ENCODE results near the gene NECTIN1. TPM values are rescaled to one million over a fixed set of nuclear protein-coding genes. Genes with fewer than 3 reads are reported as not detected.

The NECTIN1 gene
- total and polyA plus RNA-seq, 2 of the 13 experiments (the other 11 are each of a cell fraction or from before 2014, with no cell fraction given), result 3.9 to 7.3 TPM

DNA sequence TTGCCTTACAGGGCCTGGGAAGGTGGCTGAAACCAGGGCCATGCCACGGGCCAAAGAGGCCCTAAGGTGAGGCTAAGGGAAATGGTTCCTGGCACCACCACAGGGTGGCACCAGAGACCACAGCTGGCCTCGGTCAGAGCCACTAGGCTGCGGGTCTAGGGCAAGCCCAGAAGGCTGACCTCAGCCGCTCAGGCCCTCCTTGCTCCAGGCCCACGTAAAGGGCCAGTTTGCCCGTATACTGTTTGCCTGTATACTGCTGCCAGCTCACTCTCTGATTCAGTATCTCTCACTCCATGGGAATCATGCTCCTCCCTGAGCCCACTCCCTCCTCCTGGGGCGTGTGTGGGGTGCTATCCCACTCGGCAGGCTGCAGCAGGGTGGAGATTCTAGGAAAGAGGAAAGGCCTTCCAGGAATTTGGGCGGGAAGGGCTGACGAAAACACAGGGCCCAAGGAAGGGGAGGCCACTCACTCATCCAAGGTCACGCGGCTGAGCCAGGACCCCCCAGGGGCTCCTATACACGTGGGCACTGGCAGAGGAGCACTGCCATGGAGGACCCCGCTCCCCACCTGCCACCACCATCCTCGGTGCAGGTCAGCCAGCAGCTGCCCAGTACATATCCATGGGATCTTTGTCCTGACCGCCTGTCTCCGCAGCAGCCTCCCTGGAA is 62.4 kb downstream of the NECTIN1 start (continued):
- TF ChIP-seq, protein P1, sequence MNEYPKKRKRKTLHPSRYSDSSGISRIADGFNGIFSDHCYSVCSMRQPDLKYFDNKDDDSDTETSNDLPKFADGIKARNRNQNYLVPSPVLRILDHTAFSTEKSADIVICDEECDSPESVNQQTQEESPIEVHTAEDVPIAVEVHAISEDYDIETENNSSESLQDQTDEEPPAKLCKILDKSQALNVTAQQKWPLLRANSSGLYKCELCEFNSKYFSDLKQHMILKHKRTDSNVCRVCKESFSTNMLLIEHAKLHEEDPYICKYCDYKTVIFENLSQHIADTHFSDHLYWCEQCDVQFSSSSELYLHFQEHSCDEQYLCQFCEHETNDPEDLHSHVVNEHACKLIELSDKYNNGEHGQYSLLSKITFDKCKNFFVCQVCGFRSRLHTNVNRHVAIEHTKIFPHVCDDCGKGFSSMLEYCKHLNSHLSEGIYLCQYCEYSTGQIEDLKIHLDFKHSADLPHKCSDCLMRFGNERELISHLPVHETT (CRISPR knock-in tag; conservative IDR thresholded peaks at IDR 0.05), result no peak
- TF ChIP-seq, protein P2, sequence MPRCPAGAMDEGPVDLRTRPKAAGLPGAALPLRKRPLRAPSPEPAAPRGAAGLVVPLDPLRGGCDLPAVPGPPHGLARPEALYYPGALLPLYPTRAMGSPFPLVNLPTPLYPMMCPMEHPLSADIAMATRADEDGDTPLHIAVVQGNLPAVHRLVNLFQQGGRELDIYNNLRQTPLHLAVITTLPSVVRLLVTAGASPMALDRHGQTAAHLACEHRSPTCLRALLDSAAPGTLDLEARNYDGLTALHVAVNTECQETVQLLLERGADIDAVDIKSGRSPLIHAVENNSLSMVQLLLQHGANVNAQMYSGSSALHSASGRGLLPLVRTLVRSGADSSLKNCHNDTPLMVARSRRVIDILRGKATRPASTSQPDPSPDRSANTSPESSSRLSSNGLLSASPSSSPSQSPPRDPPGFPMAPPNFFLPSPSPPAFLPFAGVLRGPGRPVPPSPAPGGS (CRISPR knock-in tag; IDR thresholded peaks at IDR 0.05), result no peak
- TF ChIP-seq NR2F6 (IDR thresholded peaks at IDR 0.05) (no peak; the same call in 1 of the 2 replicates), NR2F6 (CRISPR knock-in tag; IDR thresholded peaks at IDR 0.05) (peak; percentile 56; the same call in 1 of the 2 replicates), ZSCAN9 (CRISPR knock-in tag; IDR thresholded peaks at IDR 0.05; ENCODE audit: borderline replicate concordance) (no peak), MXD4 (CRISPR knock-in tag; IDR thresholded peaks at IDR 0.05) (no peak), JUND (CRISPR knock-in tag; IDR thresholded peaks at IDR 0.05) (no peak), ZNF17 (CRISPR knock-in tag; IDR thresholded peaks at IDR 0.05) (no peak), ZSCAN21 (CRISPR knock-in tag; IDR thresholded peaks at IDR 0.05; ENCODE audit: borderline replicate concordance) (no peak), SMARCC2 (IDR thresholded peaks at IDR 0.05) (no peak), SP5 (CRISPR knock-in tag; IDR thresholded peaks at IDR 0.05; ENCODE audit: borderline replicate concordance, low read depth) (peak; percentile 35; the same call in 1 of the 2 replicates), HES4 (CRISPR knock-in tag; IDR thresholded peaks at IDR 0.05; ENCODE audit: borderline replicate concordance) (no peak), GATA4 (IDR thresholded peaks at IDR 0.05; ENCODE audit: borderline replicate concordance, low read depth) (no peak), HOXA9 (CRISPR knock-in tag; IDR thresholded peaks at IDR 0.05; ENCODE audit: borderline replicate concordance) (no peak), NONO (IDR thresholded peaks at IDR 0.05) (no peak), NONO (CRISPR knock-in tag; conservative IDR thresholded peaks at IDR 0.05) (no peak), ZNF460 (CRISPR knock-in tag; IDR thresholded peaks at IDR 0.05; ENCODE audit: borderline replicate concordance) (no peak), ZKSCAN8 (CRISPR knock-in tag; IDR thresholded peaks at IDR 0.05; ENCODE audit: borderline replicate concordance) (no peak), NCOR1 (IDR thresholded peaks at IDR 0.05; ENCODE audit: borderline replicate concordance, low read length) (no peak)
- TF ChIP-seq, protein P3, sequence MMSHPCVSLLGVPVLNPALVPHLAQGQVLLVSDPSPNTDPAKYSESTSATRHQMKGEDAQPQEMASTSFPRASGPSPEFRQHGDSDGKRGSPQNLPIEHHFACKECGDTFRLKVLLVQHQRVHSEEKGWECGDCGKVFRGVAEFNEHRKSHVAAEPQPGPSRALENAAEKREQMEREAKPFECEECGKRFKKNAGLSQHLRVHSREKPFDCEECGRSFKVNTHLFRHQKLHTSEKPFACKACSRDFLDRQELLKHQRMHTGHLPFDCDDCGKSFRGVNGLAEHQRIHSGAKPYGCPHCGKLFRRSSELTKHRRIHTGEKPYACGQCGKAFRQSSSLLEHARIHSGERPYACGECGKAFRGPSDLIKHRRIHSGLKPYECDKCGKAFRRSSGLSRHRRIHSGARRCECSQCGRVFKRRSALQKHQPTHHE (CRISPR knock-in tag; IDR thresholded peaks at IDR 0.05; ENCODE audit: borderline replicate concordance), result no peak
- TF ChIP-seq, protein P4, sequence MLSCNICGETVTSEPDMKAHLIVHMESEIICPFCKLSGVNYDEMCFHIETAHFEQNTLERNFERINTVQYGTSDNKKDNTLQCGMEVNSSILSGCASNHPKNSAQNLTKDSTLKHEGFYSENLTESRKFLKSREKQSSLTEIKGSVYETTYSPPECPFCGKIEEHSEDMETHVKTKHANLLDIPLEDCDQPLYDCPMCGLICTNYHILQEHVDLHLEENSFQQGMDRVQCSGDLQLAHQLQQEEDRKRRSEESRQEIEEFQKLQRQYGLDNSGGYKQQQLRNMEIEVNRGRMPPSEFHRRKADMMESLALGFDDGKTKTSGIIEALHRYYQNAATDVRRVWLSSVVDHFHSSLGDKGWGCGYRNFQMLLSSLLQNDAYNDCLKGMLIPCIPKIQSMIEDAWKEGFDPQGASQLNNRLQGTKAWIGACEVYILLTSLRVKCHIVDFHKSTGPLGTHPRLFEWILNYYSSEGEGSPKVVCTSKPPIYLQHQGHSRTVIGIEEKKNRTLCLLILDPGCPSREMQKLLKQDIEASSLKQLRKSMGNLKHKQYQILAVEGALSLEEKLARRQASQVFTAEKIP (CRISPR knock-in tag; IDR thresholded peaks at IDR 0.05; ENCODE audit: borderline replicate concordance), result no peak

Data from HepG2 (cell line).